Fibroblast of pulmonary artery (primary cell): Measurements from ENCODE around the gene YIPF1.

Experiments used
- DNase-seq: peaks from one replicate; pipeline ENCODE4 v3.0.0-alpha.2; 2010; ENCODE audit warnings: low read depth
- H3K4me3 ChIP-seq: replicated peaks from 2 replicates; pipeline ENCODE4 v1.5.1; 2011; ENCODE audit warnings: low read depth, mild to moderate bottlenecking, control low read depth, low read length, moderate library complexity
- TF ChIP-seq, protein P1 (sequence below): IDR thresholded peaks from 2 replicates; pipeline ENCODE4 v1.5.1; 2011; ENCODE audit warnings: mild to moderate bottlenecking, control low read depth, low read length, inconsistent platforms; ENCODE audit errors: missing control alignments

The YIPF1 gene

DNA sequence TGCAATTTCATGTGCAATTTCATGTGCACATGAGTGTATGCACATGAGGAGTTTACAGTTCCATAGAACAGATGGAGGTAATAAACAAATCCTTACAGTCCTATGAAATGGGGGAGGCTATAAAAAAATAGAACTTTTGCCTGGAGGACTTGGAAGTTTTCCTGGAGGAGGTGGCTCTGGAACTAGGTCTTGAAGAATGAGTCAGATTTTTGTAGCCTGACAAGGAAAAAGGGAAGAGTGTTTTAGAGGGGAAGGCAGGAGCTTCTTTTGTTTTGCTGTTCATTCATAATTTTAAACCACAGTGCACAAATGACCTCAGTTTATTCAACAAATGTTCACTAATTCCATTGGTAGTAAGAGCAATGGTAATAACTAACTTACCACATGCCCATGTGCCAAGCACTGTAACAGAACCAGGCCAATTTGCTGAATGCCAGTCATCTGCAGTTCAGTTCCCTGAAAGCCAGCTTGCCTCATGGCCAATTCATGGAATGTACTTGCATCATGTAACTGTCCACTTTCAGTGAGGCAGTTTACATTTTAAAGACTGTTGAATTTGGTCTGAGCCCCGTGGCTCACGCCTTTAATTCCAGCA, 7.1 kb upstream of the YIPF1 start:
- peak; percentile 69 for DNase-seq
- H3K4me3 ChIP-seq: no peak overlapping the region
- TF ChIP-seq, protein P1, sequence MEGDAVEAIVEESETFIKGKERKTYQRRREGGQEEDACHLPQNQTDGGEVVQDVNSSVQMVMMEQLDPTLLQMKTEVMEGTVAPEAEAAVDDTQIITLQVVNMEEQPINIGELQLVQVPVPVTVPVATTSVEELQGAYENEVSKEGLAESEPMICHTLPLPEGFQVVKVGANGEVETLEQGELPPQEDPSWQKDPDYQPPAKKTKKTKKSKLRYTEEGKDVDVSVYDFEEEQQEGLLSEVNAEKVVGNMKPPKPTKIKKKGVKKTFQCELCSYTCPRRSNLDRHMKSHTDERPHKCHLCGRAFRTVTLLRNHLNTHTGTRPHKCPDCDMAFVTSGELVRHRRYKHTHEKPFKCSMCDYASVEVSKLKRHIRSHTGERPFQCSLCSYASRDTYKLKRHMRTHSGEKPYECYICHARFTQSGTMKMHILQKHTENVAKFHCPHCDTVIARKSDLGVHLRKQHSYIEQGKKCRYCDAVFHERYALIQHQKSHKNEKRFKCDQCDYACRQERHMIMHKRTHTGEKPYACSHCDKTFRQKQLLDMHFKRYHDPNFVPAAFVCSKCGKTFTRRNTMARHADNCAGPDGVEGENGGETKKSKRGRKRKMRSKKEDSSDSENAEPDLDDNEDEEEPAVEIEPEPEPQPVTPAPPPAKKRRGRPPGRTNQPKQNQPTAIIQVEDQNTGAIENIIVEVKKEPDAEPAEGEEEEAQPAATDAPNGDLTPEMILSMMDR: no peak

GRCh38 chr1:53895421-53895820, 5.8 kb upstream of the YIPF1 start:
- TF ChIP-seq, protein P1: no peak
- H3K4me3 ChIP-seq: no peak overlapping the region
- no peak for DNase-seq

GRCh38 chr1:53894644-53895043, 5.0 kb upstream of the YIPF1 start:
- no peak overlapping the region for H3K4me3 ChIP-seq
- DNase-seq: no peak
- TF ChIP-seq, protein P1: no peak

- DNase-seq: no peak
- TF ChIP-seq, protein P1: no peak
Observed at GRCh38 chr1:53893999-53894636, 4.5 kb upstream of the YIPF1 start, which contains the start of gene DIO1. TSS of gene DIO1 (plus strand) at chr1:53894187. CDS start at chr1:53894211, 24 bp downstream.

GRCh38 chr1:53892911-53893310, 3.3 kb upstream of the YIPF1 start:
- TF ChIP-seq, protein P1: no peak
- no peak overlapping the region for H3K4me3 ChIP-seq

More at GRCh38 chr1:53893999-53894636, 4.5 kb upstream of the YIPF1 start, which contains the start of gene DIO1:
- no peak within 1 kb of the TSS for H3K4me3 ChIP-seq

GRCh38 chr1:53891678-53892077, 2.1 kb upstream of the YIPF1 start:
- no peak for DNase-seq
- H3K4me3 ChIP-seq: no peak overlapping the region
- TF ChIP-seq, protein P1: no peak

More at GRCh38 chr1:53892911-53893310, 3.3 kb upstream of the YIPF1 start:
- no peak for DNase-seq
